Activated naive CD4-positive, alpha-beta T cell treated with anti-CD3 and anti-CD28 coated beads, Interleukin-2, amount 50 U/mL, for 72 hours (primary cell): ENCODE measurements around the gene SBF2. TPM values are rescaled to one million over a fixed set of nuclear protein-coding genes. Genes with fewer than 3 reads are reported as not detected.

Experiments
- total RNA-seq, 2 donors: library from RNA; stranded (reverse); gene quantifications; one replicate each; pipeline ENCODE4 v1.2.3, GENCODE V29; 2022

The SBF2 gene
- total RNA-seq, 2 donors from 2014 or later: 17.8 to 33.2 TPM

Other genes with a start within 250 kb of the SBF2 start
- gene ADM, start 10.9 kb upstream of the SBF2 start, total RNA-seq: 10 to 100 TPM in 1 of 2 donors, under 1 TPM in 1; 0.57 to 33.6 TPM
- 10 to 100 TPM; 41.9 to 50.5 TPM for gene AMPD3, start 161.0 kb upstream of the SBF2 start, total RNA-seq
- gene RNF141, start 247.0 kb upstream of the SBF2 start, total RNA-seq: 10 to 100 TPM in 1 of 2 donors, 1 to 10 TPM in 1; 9.1 to 12.2 TPM